ENCODE data around the gene LALBA.
"Not testable (repeated sequence)": the region's sequence is repeated elsewhere in the genome, so short reads cannot be mapped to it uniquely, and the experiment has no call there.

Gene LALBA

GRCh38 chr12:48527891-48528670 is 41.8 kb downstream of the LALBA start:
- DNase-seq = no peak

DNA sequence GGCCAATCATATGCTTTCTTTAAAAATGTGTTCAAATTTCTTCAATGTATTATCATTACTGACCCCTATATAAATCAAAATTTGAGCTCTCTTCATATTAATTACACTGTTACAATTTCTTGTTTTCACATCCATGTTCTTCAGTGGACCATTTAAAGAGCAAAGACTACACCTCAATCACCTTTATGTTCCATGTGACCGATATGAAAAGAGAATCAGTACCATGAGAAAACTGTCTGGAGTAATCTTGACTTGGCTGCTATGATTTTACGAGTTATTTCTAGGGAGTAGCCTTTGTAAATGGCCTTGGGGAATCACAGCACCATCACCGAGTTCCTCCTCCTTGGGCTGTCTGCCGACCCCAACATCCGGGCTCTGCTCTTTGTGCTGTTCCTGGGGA is 44.5 kb downstream of the LALBA start, which contains the start of gene OR8S1:
TSS of gene OR8S1 (plus strand) at position 301 of the 400 bp plus-strand sequence. CDS start at position 301, 0 bp downstream.
- no peak for DNase-seq

- not testable (repeated sequence) for DNase-seq
Observed at GRCh38 chr12:48520381-48520780, 49.5 kb downstream of the LALBA start.
